HepG2 (cell line): ENCODE measurements around the gene MRPL3. TPM values are rescaled to one million over a fixed set of nuclear protein-coding genes. Genes with fewer than 3 reads are reported as not detected.

Source experiments
- ATAC-seq: fragments of 200-7000 bp; cut with Tn5 transposase; 3 replicates; pipeline ENCODE4 v1.9.1; 2020; ENCODE audit warnings: mild to moderate bottlenecking, moderate library complexity
- BruUV-seq: library from RNA; stranded (reverse); fragments of 400-500 nt; replicated peaks from 2 replicates; lab custom pipeline; 2021; lab: Mats Ljungman, UMichigan
- CTCF ChIA-PET: fragments of 300-600 bp; formaldehyde crosslinking; extraction: SDS; loops from one replicate; lab custom pipeline; 2021; ENCODE audit warnings: low total read pairs, inconsistent platforms, low intra/inter-chr PET ratio; lab: Yijun Ruan, JAX
- POLR2A ChIA-PET: fragments of 350-600 bp; sonication (Branson Sonifier 250); formaldehyde crosslinking; loops from one replicate; lab custom pipeline; 2020; ENCODE audit warnings: antibody characterized with exemption, inconsistent platforms; lab: Yijun Ruan, JAX
- DNase-seq: peaks from one replicate; pipeline ENCODE4 v3.0.0-alpha.2; 2015; ENCODE audit warnings: low spot score
- FAIRE-seq: peaks from 3 replicates; lab custom pipeline; 2011; peaks lifted over from hg19 to GRCh38; lab: Jason Lieb, UNC
- H2AFZ ChIP-seq: one replicate; pipeline ENCODE4 v1.6.1; 2011; ENCODE audit warnings: low read length, inconsistent platforms
- H3K27ac ChIP-seq: fragments of 300-600 bp; 3 replicates; pipeline ENCODE4 v1.8.0; 2011; ENCODE audit warnings: mixed run types, mild to moderate bottlenecking, mixed read lengths, low read length, inconsistent platforms; ENCODE audit not compliant: insufficient read depth; ENCODE audit errors: extremely low read length
- H3K27me3 ChIP-seq, 2 experiments: fragments of 200-600 bp in 1 of 2; 2 replicates in 1 of 2; 3 replicates in 1 of 2; pipeline versions ENCODE4 v1.6.0 to v1.8.0; 2011; ENCODE audit warnings: low read length in 2 of 2, mild to moderate bottlenecking in 2 of 2, moderate library complexity in 2 of 2, inconsistent platforms in 1 of 2; ENCODE audit not compliant: insufficient read depth in 2 of 2, control insufficient read depth in 1 of 2
- H3K36me3 ChIP-seq, 2 experiments: fragments of 200-600 bp in 1 of 2; replicated peaks in 1 of 2; 2 replicates in 1 of 2; 3 replicates in 1 of 2; pipeline versions ENCODE4 v1.5.1 to v1.8.0; 2011; ENCODE audit warnings: low read length in 2 of 2, inconsistent platforms in 1 of 2; ENCODE audit not compliant: insufficient read depth in 2 of 2, control insufficient read depth in 1 of 2
- H3K4me1 ChIP-seq: 2 replicates; pipeline ENCODE4 v1.5.1; 2012; ENCODE audit warnings: low read length, inconsistent platforms; ENCODE audit not compliant: insufficient read depth
- H3K4me2 ChIP-seq: 2 replicates; pipeline ENCODE4 v1.6.0; 2011; ENCODE audit warnings: low read depth, low read length, inconsistent platforms
- H3K4me3 ChIP-seq, 3 experiments: fragments of 200-600 bp in 1 of 3; sonication (generic), shearing (Covaris generic) in 1 of 3; replicated peaks in 1 of 3; 2 replicates each; pipeline ENCODE4 v1.5.1; 2011 to 2016; ENCODE audit warnings: low read length in 3 of 3, inconsistent platforms in 2 of 3, low read depth in 2 of 3, mild to moderate bottlenecking in 2 of 3, control low read depth in 1 of 3, mixed read lengths in 1 of 3; ENCODE audit not compliant: insufficient read depth in 1 of 3
- H3K79me2 ChIP-seq: one replicate; pipeline ENCODE4 v1.6.1; 2011; ENCODE audit warnings: low read length, inconsistent platforms; ENCODE audit not compliant: insufficient read depth
- H3K9ac ChIP-seq: 2 replicates; pipeline ENCODE4 v1.6.0; 2011; ENCODE audit warnings: mild to moderate bottlenecking, low read depth, low read length, inconsistent platforms; ENCODE audit not compliant: insufficient read depth
- H3K9me3 ChIP-seq: 2 replicates; pipeline ENCODE4 v1.5.1; 2012; ENCODE audit warnings: mild to moderate bottlenecking, low read length
- H4K20me1 ChIP-seq: 2 replicates; pipeline ENCODE4 v1.6.0; 2011; ENCODE audit warnings: inconsistent platforms, mild to moderate bottlenecking, low read length, moderate library complexity; ENCODE audit not compliant: insufficient read depth
- ADNP ChIP-seq: sonication (generic); formaldehyde crosslinking; IDR thresholded peaks from 2 replicates; pipeline ENCODE4 v1.4.0; 2020; ENCODE audit warnings: missing genetic modification reagents
- ATF7 ChIP-seq, 2 experiments: fragments of 450-650 bp in 1 of 2; sonication (generic) in 1 of 2; formaldehyde crosslinking in 1 of 2; IDR thresholded peaks; 2 replicates each; pipeline versions ENCODE4 v1.4.0 to v1.6.1; 2016 to 2020; ENCODE audit warnings: antibody characterized with exemption in 1 of 2, mild to moderate bottlenecking in 1 of 2, missing genetic modification reagents in 1 of 2
- ELF3 ChIP-seq: IDR thresholded peaks from 2 replicates; pipeline ENCODE4 v1.6.1; 2016; ENCODE audit warnings: missing genetic modification reagents, missing compliant biosample characterization
- JUNB ChIP-seq: sonication (generic); formaldehyde crosslinking; IDR thresholded peaks from 2 replicates; pipeline ENCODE4 v1.8.0; 2022; ENCODE audit warnings: missing genetic modification reagents, mild to moderate bottlenecking, borderline replicate concordance
- MBNL3 ChIP-seq: fragments of 250-450 bp; sonication (Bioruptor Pico); conservative IDR thresholded peaks from 2 replicates; pipeline ENCODE4 v1.8.0; 2022; ENCODE audit warnings: mild to moderate bottlenecking, inconsistent platforms
- NR2C2 ChIP-seq: sonication (generic); formaldehyde crosslinking; IDR thresholded peaks from 2 replicates; pipeline ENCODE4 v1.4.0; 2020; ENCODE audit warnings: missing genetic modification reagents, mild to moderate bottlenecking, moderate library complexity, borderline replicate concordance
- POLR2AphosphoS5 ChIP-seq: IDR thresholded peaks from 2 replicates; pipeline ENCODE4 v1.6.1; 2012; ENCODE audit warnings: low read depth, low read length
- ZBTB42 ChIP-seq: sonication (generic); formaldehyde crosslinking; IDR thresholded peaks from 2 replicates; pipeline ENCODE4 v1.5.0; 2020; ENCODE audit warnings: mild to moderate bottlenecking, missing genetic modification reagents
- ZNF644 ChIP-seq: IDR thresholded peaks from 2 replicates; pipeline ENCODE4 v1.6.1; 2016; ENCODE audit warnings: low read depth
- ZNF780A ChIP-seq: sonication (generic); formaldehyde crosslinking; IDR thresholded peaks from 2 replicates; pipeline ENCODE4 v1.8.0; 2022; ENCODE audit warnings: mild to moderate bottlenecking, missing genetic modification reagents, moderate library complexity
- WGBS: methylation state at CpG from one replicate; pipeline ENCODE4 v1.1.6; 2017; ENCODE audit warnings: low lambda C conversion rate; 5-methylcytosine and 5-hydroxymethylcytosine counted together
- in situ Hi-C: cut with HindIII; loops from 2 replicates; pipeline ENCODE4 v1.10.0; 2017; ENCODE audit warnings: low pct_unique_long_range_greater_than_20kb; ENCODE audit not compliant: extremely low pct_ligation_motif_present
- intact Hi-C: fragments of 100-400 bp; cut with micrococcal nuclease; formaldehyde crosslinking; loops from one replicate; pipeline ENCODE4 v1.10.0; 2022; ENCODE audit not compliant: unreplicated experiment
- polyA plus RNA-seq, 8 experiments: library from polyadenylated mRNA; depleted of rRNA in 3 of 8; stranded (reverse) in 7 of 8; unstranded in 1 of 8; fragments of >200 nt; fragmentation: Illumina TruSeq in 4 of 8; extraction: Trizol in 4 of 8; gene quantifications; 2 replicates each; pipeline versions ENCODE4 v1.2.1 to v1.2.3, GENCODE V29; 2011 to 2016; ENCODE audit warnings: low read depth in 4 of 8, missing spikeins in 1 of 8, mixed read lengths in 1 of 8; ENCODE audit not compliant: insufficient read depth in 1 of 8
- total RNA-seq, 5 experiments: library from RNA; depleted of rRNA; stranded (reverse); fragments of >200 nt; fragmentation: Illumina TruSeq; extraction: Trizol; gene quantifications; 2 replicates each; pipeline ENCODE4 v1.2.3, GENCODE V29; 2016; ENCODE audit warnings: low read depth in 1 of 5
- TF ChIP-seq, protein P1 (sequence below): sonication (generic); formaldehyde crosslinking; IDR thresholded peaks from 2 replicates; pipeline ENCODE4 v1.4.0; 2020; ENCODE audit warnings: missing genetic modification reagents, borderline replicate concordance
- TF ChIP-seq, protein P2 (sequence below): sonication (generic); formaldehyde crosslinking; conservative IDR thresholded peaks from 2 replicates; pipeline ENCODE4 v1.4.0; 2020; ENCODE audit warnings: missing genetic modification reagents
- TF ChIP-seq, protein P3 (sequence below): fragments of 450-650 bp; IDR thresholded peaks from 2 replicates; pipeline ENCODE4 v1.6.1; 2016
- TF ChIP-seq, protein P4 (sequence below): IDR thresholded peaks from 2 replicates; pipeline ENCODE4 v1.6.1; 2016; ENCODE audit warnings: low read depth, control low read depth
- TF ChIP-seq, protein P5 (sequence below): sonication (generic); formaldehyde crosslinking; IDR thresholded peaks from 2 replicates; pipeline ENCODE4 v1.4.0; 2020; ENCODE audit warnings: missing genetic modification reagents

MRPL3 gene
- total and polyA plus RNA-seq, 2 of the 13 experiments (the other 11 are each of a cell fraction or from before 2014, with no cell fraction given) = 114 to 172 TPM

- no peaks in the 10 kb centered on the region for H3K36me3 ChIP-seq
- POLR2A ChIA-PET = no interaction called here
- no peak for FAIRE-seq
- no peak for DNase-seq
- H3K9ac ChIP-seq = no peak overlapping the region
- no peak overlapping the region for H2AFZ ChIP-seq
- H3K9me3 ChIP-seq = no peaks in the 10 kb centered on the region
- 0 out of 5 replicates have a peak, but pooled peaks cover 0 to 1% of the 10 kb centered on the region in 2 experiments for H3K27me3 ChIP-seq
- intact Hi-C loops (no loop called here), in situ Hi-C loops (no loop called here)
- CTCF ChIA-PET = no interaction called here
- WGBS = 11% methylated on average over 3 of the region's 3 CpGs
- no peaks in the 10 kb centered on the region for H4K20me1 ChIP-seq
- H3K4me3 ChIP-seq = no peak overlapping the region
- ATAC-seq = no peak
- no TSS peak for BruUV-seq
- no peaks in the 10 kb centered on the region for H3K79me2 ChIP-seq
- no peaks in the 10 kb centered on the region for H3K4me1 ChIP-seq
- no peak overlapping the region for H3K27ac ChIP-seq
- no peak overlapping the region for H3K4me2 ChIP-seq
- no peak for TF ChIP-seq POLR2AphosphoS5
- no peak for TF ChIP-seq ZBTB42 (CRISPR knock-in tag)
- no peak for TF ChIP-seq NR2C2 (CRISPR knock-in tag)
- TF ChIP-seq, protein P1, sequence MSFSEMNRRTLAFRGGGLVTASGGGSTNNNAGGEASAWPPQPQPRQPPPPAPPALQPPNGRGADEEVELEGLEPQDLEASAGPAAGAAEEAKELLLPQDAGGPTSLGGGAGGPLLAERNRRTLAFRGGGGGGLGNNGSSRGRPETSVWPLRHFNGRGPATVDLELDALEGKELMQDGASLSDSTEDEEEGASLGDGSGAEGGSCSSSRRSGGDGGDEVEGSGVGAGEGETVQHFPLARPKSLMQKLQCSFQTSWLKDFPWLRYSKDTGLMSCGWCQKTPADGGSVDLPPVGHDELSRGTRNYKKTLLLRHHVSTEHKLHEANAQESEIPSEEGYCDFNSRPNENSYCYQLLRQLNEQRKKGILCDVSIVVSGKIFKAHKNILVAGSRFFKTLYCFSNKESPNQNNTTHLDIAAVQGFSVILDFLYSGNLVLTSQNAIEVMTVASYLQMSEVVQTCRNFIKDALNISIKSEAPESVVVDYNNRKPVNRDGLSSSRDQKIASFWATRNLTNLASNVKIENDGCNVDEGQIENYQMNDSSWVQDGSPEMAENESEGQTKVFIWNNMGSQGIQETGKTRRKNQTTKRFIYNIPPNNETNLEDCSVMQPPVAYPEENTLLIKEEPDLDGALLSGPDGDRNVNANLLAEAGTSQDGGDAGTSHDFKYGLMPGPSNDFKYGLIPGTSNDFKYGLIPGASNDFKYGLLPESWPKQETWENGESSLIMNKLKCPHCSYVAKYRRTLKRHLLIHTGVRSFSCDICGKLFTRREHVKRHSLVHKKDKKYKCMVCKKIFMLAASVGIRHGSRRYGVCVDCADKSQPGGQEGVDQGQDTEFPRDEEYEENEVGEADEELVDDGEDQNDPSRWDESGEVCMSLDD = no peak
- no peak for TF ChIP-seq ADNP (CRISPR knock-in tag)
- TF ChIP-seq JUNB (CRISPR knock-in tag) = no peak
- TF ChIP-seq, protein P2, sequence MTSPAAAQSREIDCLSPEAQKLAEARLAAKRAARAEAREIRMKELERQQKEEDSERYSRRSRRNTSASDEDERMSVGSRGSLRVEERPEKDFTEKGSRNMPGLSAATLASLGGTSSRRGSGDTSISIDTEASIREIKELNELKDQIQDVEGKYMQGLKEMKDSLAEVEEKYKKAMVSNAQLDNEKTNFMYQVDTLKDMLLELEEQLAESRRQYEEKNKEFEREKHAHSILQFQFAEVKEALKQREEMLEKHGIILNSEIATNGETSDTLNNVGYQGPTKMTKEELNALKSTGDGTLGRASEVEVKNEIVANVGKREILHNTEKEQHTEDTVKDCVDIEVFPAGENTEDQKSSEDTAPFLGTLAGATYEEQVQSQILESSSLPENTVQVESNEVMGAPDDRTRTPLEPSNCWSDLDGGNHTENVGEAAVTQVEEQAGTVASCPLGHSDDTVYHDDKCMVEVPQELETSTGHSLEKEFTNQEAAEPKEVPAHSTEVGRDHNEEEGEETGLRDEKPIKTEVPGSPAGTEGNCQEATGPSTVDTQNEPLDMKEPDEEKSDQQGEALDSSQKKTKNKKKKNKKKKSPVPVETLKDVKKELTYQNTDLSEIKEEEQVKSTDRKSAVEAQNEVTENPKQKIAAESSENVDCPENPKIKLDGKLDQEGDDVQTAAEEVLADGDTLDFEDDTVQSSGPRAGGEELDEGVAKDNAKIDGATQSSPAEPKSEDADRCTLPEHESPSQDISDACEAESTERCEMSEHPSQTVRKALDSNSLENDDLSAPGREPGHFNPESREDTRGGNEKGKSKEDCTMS = no peak
- TF ChIP-seq ZNF644 = no peak
- TF ChIP-seq, protein P3, sequence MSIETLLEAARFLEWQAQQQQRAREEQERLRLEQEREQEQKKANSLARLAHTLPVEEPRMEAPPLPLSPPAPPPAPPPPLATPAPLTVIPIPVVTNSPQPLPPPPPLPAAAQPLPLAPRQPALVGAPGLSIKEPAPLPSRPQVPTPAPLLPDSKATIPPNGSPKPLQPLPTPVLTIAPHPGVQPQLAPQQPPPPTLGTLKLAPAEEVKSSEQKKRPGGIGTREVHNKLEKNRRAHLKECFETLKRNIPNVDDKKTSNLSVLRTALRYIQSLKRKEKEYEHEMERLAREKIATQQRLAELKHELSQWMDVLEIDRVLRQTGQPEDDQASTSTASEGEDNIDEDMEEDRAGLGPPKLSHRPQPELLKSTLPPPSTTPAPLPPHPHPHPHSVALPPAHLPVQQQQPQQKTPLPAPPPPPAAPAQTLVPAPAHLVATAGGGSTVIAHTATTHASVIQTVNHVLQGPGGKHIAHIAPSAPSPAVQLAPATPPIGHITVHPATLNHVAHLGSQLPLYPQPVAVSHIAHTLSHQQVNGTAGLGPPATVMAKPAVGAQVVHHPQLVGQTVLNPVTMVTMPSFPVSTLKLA = no peak
- no peak for TF ChIP-seq ELF3 (CRISPR knock-in tag)
- no peak for TF ChIP-seq ZNF780A (CRISPR knock-in tag)
- TF ChIP-seq, protein P4, sequence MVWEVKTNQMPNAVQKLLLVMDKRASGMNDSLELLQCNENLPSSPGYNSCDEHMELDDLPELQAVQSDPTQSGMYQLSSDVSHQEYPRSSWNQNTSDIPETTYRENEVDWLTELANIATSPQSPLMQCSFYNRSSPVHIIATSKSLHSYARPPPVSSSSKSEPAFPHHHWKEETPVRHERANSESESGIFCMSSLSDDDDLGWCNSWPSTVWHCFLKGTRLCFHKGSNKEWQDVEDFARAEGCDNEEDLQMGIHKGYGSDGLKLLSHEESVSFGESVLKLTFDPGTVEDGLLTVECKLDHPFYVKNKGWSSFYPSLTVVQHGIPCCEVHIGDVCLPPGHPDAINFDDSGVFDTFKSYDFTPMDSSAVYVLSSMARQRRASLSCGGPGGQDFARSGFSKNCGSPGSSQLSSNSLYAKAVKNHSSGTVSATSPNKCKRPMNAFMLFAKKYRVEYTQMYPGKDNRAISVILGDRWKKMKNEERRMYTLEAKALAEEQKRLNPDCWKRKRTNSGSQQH = no peak
- TF ChIP-seq, protein P5, sequence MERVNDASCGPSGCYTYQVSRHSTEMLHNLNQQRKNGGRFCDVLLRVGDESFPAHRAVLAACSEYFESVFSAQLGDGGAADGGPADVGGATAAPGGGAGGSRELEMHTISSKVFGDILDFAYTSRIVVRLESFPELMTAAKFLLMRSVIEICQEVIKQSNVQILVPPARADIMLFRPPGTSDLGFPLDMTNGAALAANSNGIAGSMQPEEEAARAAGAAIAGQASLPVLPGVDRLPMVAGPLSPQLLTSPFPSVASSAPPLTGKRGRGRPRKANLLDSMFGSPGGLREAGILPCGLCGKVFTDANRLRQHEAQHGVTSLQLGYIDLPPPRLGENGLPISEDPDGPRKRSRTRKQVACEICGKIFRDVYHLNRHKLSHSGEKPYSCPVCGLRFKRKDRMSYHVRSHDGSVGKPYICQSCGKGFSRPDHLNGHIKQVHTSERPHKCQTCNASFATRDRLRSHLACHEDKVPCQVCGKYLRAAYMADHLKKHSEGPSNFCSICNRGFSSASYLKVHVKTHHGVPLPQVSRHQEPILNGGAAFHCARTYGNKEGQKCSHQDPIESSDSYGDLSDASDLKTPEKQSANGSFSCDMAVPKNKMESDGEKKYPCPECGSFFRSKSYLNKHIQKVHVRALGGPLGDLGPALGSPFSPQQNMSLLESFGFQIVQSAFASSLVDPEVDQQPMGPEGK (CRISPR knock-in tag) = no peak
- TF ChIP-seq ATF7 (IDR thresholded peaks at IDR 0.05) = no peak
- no peak for TF ChIP-seq ATF7 (CRISPR knock-in tag; IDR thresholded peaks at IDR 0.05)
- TF ChIP-seq MBNL3 (CRISPR knock-in tag) = no peak
Observed at GRCh38 chr3:131432441-131432840, 70.3 kb downstream of the MRPL3 start.
